ENCODE measurements around the gene RAB15.
"Not testable (repeated sequence)": the region's sequence is repeated elsewhere in the genome, so short reads cannot be mapped to it uniquely, and the experiment has no call there.

Gene RAB15

DNA sequence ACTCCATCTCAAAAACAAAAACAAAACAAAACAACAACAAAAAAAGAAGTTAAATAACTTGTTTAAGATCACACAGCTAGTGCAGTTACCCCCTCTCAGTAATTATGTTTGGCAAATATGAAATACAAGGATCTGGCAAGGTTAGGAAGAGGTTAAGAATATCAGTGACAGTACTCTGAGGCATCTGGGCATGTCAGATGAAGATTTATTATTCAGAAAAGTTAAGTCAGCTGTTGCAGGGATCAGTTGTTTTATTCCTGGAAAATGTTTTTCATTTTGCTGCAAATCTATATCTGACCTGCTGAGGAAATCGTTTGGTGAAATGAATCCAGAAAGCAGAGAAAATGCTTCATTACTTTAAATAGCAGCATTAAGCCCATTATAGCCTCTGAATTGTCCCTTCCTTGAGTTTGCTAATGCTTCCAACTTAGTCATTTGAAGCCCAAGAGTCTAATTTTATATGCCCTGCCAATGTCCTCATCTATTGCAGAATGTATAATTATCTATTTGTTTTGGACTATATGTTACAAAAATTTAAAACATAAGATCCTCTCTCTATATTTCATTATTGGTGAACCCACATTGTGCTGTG is 37.7 kb downstream of the RAB15 start:
- DNase-seq, result no peak

GRCh38 chr14:64932231-64932630 is 39.9 kb downstream of the RAB15 start:
- DNase-seq, result no peak

DNA sequence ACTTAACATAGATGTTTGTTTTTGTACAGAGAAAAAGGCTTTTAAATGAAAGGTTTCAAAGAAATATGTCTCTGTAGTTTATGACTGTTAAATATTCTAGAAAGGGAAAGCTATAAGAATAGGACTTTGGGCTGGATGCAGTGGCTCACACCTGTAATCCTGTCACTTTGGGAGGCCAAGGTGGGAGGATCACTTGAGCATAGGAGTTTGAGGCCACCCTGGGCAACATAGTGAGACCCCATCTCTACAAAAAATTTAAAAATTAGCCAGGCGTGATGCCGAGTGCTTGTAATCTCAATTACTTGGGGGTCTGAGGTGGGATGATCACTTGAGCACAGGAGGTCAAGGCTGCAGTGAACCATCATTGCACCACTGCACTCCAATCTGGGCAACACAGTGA is 41.0 kb downstream of the RAB15 start:
- no peak for DNase-seq

GRCh38 chr14:64930085-64930843 is 41.9 kb downstream of the RAB15 start:
- no peak for DNase-seq

DNA sequence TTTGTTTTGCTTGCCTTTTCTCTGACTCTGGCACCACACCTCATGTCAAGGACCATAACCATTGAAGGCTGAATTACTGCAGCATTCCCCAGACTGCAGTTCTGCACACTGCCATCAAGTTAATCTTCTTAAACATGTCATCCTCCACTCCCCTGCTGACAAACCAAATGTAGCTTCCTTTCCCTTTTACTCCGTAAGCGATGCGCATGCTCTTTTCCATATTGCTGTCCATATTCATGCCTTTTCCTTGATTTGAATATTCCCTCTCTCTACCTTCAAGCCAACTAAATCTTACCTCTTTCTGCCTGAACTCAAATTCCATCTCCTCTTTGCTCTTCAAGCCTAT is 43.1 kb downstream of the RAB15 start:
- no peak for DNase-seq

DNA sequence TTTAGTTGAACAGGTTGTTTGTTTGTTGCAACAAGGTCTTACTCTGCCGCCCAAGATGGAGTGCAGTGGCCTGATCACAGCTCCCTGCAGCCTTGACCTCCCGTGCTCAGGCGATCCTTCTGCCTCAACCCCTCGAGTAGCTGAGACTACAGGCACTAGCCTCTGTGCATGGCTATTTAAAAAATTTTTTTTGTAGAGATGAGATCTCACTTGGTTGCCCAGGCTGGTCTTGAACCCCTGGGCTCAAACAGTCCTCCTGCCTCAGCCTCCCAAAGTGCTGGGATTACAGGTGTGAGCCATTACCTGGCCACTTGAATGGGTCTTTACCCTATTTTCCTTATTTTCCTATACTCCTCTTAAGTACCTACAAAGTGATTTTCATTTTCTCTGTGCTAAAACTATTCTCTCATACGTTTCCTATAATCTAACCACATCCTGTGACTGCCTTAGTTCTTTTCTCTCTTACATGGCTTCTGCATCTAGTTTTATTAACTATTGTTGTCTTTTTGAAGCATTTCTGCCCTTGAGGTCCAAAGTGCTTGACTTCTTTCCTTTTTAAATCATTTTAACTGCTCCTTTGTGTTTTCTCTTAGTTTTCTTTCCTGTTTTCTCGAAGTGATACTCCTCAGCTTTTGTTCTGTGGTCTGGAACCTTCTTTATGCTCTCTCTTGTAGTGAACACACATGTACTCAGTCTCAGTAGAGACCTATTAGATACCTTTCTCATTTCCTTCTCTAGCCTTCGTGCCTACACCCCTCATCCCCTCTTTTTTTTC is 43.7 kb downstream of the RAB15 start:
- no peak for DNase-seq

GRCh38 chr14:64927031-64927430 is 45.1 kb downstream of the RAB15 start:
- DNase-seq, result no peak

GRCh38 chr14:64926398-64926995 is 45.6 kb downstream of the RAB15 start:
- DNase-seq, result no peak

- no peak for DNase-seq
Observed at GRCh38 chr14:64923015-64923414, 49.1 kb downstream of the RAB15 start.

GRCh38 chr14:64920465-64920864 is 51.7 kb downstream of the RAB15 start:
- DNase-seq, result no peak

DNA sequence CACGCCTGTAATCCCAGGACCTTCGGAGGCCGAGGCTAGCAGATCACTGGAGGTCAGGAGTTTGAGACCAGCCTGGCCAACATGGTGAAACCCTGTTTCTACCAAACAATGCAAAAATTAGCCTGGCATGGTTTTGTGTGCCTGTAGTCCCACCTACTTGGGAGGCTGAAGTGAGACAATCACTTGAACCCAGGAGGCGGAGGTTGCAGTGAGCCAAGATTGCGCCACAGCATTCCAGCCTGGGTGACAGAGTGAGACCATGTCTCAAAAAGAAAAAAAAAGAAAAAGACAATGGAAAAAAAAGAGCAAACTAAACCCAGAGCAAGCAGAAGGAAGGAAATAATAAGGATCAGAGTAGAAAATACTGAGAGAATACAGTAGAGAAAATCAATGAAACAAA is 52.5 kb downstream of the RAB15 start:
- DNase-seq, result no peak

GRCh38 chr14:64919215-64919614 is 52.9 kb downstream of the RAB15 start:
- no peak for DNase-seq

- DNase-seq, result no peak
Observed at GRCh38 chr14:64918216-64918615, 53.9 kb downstream of the RAB15 start.

DNA sequence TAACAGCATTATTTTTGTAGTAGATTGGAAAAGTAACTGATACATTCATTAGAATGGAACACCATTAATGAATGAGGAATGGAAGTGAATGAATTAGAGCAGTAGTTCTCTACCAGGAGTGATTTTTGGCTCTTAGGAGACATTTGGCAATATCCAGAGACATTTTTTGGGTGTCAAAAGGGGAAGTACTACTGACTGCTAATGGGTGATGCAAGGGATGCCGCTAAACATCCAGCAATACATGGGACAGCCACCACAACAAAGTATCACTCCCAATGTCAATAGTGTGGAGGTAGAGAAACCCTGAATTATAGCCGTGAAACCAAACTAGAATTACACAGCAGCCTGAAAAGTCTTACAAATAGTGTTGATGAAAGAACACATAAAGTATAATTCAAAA is 56.3 kb downstream of the RAB15 start:
- DNase-seq, result no peak

DNA sequence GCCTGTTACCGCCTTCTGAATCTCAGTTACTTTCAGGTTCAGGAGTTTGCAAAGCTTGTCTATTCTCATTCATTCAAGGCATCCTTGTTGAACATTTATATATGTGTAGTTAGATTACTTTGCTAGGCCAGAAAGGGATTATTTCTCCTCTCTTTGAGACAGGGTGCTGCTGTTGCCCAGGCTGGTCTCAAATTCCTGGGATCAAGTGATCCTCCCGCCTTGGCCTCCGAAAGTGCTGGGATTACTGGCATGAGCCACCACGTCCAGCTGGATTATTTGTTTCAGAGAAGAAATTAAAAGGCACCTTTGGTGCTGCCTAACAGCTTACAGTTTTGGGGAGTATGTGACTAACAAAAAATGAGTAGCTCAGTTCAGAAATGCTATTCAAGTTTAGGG is 57.1 kb downstream of the RAB15 start:
- no peak for DNase-seq

DNA sequence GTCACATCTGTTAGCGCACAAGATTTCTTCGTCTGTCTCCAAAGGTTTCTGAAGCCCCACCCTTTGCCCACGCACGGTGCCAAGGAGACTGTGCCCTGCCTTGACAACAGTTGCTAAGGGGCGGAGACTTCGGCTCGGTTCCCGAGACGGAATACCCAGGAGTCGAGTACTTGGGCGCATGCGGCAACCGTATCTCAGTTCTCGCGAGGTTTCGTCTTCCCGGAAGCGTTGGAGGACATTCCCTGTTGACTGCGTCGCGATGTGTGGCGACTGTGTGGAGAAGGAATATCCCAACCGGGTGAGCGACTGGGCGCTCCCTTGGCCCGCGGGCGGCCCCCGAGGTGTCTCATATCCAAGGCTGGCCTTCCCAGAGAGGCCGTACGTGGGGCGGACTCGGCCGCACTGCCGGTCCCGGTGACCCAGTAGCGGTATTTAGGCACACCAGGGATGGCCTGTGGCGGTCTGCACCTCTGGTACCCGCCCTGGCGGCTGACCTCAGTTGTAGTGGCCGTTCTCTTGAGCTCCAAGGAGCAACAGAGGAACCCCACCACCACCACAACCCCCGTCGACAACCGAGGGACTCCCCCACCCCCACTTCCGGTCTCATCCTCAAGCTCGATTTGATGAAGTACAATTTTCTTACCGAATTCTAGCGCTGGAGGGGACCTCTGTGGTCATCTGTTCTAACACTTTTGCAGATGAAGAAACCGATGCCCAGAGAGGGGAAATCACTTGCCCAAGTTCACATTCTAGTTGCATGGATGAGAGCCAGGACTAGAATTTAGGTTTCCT is 57.7 kb downstream of the RAB15 start, which contains the start of gene CHURC1:
TSS of gene CHURC1 (plus strand) at position 219 of the 792 bp plus-strand sequence. CDS start at position 260, 41 bp downstream.
- peak; percentile 97 for DNase-seq

DNA sequence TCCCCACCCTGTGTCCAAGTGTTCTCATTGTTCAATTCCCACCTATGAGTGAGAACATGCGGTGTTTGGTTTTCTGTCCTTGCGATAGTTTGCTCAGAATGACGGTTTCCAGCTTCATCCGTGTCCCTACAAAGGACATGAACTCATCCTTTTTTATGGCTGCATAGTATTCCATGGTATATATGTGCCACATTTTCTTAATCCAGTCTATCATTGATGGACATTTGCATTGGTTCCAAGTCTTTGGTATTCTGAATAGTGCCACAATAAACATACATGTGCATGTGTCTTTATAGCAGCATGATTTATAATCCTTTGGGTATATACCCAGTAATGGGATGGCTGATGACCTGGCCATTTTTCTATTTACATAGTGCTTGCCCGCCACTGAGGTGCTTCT is 58.7 kb downstream of the RAB15 start:
- not testable (repeated sequence) for DNase-seq

DNA sequence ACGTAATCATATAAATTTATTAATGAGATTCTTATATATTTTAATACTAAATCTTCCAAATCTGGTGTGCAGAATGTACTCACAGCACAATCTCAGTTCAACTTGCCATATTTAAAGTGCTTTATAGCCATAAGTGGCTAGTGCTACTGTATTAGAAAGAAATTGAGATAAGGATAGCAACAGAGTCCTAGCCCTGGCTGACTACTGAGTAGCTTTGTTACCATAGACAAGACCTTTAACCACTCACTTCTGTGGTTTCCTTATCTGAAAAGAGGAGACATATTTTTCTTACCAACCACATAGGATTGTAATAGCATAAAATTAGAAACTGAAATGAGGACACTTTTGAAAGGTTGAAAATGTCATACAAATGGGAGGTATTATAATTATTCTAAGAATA is 59.9 kb downstream of the RAB15 start:
- no peak for DNase-seq

- DNase-seq, result no peak
Observed at GRCh38 chr14:64910847-64911495, 61.2 kb downstream of the RAB15 start.

DNA sequence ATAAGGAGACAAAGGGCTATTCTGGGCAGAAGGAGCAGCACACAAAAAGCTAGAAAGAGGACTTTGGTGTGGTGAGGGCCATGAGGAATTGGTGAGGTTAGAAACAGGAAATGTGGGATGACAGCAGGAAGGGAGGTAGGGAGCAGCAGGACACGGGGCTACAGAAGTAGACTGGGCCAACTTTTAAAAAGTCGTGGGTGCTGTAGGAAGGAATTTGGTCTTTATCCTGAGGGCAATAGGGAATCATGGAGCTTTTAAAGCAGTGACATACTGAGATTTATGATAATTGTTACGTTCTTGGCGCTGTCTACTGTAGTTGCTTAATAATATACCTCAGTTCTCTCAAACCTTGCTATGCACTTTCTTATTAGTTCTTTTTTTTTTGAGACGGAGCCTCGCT is 66.1 kb downstream of the RAB15 start:
- DNase-seq, result no peak

- no peak for DNase-seq
Observed at GRCh38 chr14:64899958-64900357, 72.2 kb downstream of the RAB15 start.
